ENCODE results near the gene RNF115.

- no peak for TF ChIP-seq CTCF (IDR thresholded peaks at IDR 0.05)
- TF ChIP-seq POLR2A (IDR thresholded peaks at IDR 0.05): no peak
Measured at GRCh38 chr1:145730900-145731299, 93.0 kb downstream of the RNF115 start.

Data from lower leg skin (tissue), 3 donors.